Measurements from ENCODE around the gene CD80. TPM values are rescaled to one million over a fixed set of nuclear protein-coding genes. Genes with fewer than 3 reads are reported as not detected.
A peak's percentile ranks its signal among the peaks of the same experiment; 100 is the strongest.

The CD80 gene, protein sequence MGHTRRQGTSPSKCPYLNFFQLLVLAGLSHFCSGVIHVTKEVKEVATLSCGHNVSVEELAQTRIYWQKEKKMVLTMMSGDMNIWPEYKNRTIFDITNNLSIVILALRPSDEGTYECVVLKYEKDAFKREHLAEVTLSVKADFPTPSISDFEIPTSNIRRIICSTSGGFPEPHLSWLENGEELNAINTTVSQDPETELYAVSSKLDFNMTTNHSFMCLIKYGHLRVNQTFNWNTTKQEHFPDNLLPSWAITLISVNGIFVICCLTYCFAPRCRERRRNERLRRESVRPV
- not detected for total RNA-seq (ENCODE audit: unreplicated experiment)
- long read RNA-seq = 0 reads

DNA sequence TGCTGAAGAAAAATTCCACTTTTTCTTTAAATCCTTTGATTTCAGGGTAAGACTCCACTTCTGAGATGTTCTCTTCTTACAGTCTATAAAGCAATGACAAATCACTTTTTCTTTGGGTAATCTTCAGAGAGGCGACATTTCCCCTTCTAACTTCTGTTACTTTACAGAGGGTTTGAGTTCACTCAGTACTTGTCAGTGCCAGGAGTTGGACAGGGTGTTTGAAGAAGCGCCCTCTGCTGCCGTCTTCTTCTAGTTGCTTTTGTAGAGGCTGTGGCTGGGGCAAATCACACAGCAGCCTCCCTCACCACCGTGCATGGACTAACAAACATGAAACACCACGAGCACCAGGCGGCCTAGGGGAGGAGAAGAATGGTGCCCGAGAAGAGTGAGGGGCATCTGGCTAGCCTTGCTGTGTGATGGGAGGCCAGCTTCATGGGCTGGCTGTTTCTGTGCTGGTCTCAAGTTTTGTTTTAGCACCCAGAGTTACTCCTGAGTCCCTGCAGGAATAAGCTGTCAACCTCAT lies at the start of gene CD80:
Gene CD80, minus strand, starts transcription at position 174 of the 523 bp plus-strand sequence. CDS start 1,886 bp downstream, outside the sequence.
- no peak within 1 kb of the TSS for H3K27ac Mint-ChIP-seq (ENCODE audit: unreplicated experiment)
- peaks cover 2% of the 10 kb centered on the region for H3K27me3 Mint-ChIP-seq (ENCODE audit: unreplicated experiment)
- no peak within 1 kb of the TSS for H3K4me3 Mint-ChIP-seq (ENCODE audit: unreplicated experiment)
- DNase-seq = peak; percentile 35
- no peaks in the 10 kb centered on the region for H3K36me3 Mint-ChIP-seq (ENCODE audit: unreplicated experiment)
- TF ChIP-seq, protein P1, sequence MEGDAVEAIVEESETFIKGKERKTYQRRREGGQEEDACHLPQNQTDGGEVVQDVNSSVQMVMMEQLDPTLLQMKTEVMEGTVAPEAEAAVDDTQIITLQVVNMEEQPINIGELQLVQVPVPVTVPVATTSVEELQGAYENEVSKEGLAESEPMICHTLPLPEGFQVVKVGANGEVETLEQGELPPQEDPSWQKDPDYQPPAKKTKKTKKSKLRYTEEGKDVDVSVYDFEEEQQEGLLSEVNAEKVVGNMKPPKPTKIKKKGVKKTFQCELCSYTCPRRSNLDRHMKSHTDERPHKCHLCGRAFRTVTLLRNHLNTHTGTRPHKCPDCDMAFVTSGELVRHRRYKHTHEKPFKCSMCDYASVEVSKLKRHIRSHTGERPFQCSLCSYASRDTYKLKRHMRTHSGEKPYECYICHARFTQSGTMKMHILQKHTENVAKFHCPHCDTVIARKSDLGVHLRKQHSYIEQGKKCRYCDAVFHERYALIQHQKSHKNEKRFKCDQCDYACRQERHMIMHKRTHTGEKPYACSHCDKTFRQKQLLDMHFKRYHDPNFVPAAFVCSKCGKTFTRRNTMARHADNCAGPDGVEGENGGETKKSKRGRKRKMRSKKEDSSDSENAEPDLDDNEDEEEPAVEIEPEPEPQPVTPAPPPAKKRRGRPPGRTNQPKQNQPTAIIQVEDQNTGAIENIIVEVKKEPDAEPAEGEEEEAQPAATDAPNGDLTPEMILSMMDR (IDR thresholded peaks at IDR 0.05; ENCODE audit: partially characterized antibody, unreplicated experiment) = no peak
- peaks cover 5% of the 10 kb centered on the region for H3K9me3 Mint-ChIP-seq (ENCODE audit: unreplicated experiment)
- no peaks in the 10 kb centered on the region for H3K4me1 Mint-ChIP-seq (ENCODE audit: low read depth, unreplicated experiment)

DNA sequence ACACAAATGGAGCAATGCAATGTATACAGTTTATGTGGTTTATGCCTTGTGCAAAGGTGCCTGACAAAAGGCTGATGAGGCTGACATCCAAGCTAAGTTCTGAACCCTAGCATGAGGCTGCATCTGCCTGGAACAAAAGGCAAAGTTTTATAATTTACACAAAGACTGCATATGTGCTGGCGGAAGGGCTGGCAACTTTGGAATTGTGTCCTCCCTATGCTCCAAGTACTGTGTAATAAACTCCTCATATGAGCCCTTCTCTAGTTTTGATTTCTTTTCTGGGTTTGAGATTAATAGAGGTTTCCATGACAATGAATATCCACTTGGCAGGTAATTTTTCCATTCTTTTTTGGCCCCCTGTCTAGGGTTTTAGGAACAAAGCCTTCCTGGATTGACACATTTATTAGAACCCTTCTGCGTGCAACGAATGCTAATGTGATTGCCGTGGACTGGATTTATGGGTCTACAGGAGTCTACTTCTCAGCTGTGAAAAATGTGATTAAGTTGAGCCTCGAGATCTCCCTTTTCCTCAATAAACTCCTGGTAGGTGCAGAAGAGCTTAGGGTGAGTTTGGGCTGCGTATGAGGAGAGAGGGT lies 49.1 kb upstream of the CD80 start:
- no peak for DNase-seq
- Mint-ChIP-seq H3K27ac (ENCODE audit: unreplicated experiment) (no peak overlapping the region), H3K27me3 (ENCODE audit: unreplicated experiment) (peaks cover 3% of the 10 kb centered on the region), H3K4me1 (ENCODE audit: low read depth, unreplicated experiment) (no peaks in the 10 kb centered on the region), H3K36me3 (ENCODE audit: unreplicated experiment) (peaks cover 9% of the 10 kb centered on the region), H3K4me3 (ENCODE audit: unreplicated experiment) (no peak overlapping the region), H3K9me3 (ENCODE audit: unreplicated experiment) (no peaks in the 10 kb centered on the region)
- TF ChIP-seq, protein P1 (IDR thresholded peaks at IDR 0.05; ENCODE audit: partially characterized antibody, unreplicated experiment) = no peak

DNA sequence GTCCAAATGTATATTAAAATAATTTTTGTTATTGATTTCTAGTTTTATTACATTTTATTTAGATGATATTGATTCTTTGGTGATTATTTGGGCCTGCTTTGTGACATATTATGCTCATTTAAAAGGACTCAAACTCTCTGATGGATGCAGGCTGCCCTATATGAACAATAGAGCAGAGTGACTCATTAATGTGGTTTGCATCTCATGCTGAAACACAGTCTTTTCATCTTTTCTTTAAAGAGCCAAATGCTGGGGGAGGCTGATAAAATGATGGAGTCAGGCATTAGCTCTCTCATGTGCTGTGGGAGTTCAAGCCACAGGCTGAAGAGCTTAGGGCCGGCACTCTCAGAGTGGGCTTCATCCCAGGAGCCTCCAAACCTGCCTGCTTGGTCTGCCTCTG lies 45.5 kb upstream of the CD80 start:
- no peaks in the 10 kb centered on the region for H3K36me3 Mint-ChIP-seq (ENCODE audit: unreplicated experiment)

DNA sequence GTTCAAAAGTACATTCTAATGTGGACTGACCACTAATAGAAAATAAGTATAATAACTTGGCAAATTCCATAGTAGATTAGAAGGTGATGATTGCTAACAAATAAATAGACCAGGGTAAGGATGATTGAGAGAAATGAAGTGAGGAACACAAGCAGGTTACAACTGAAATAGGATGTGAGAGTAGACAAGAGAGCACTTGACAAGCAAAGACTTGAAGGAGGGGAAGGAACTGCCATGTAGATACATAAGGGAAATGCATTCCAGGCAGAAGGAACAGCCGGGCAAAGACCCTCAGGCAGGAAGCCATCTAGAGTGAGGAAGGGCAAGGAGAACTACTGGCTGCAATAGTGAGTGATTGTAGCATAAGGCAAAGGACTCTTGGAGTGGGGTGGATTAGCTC lies 43.3 kb upstream of the CD80 start:
- H3K4me3 Mint-ChIP-seq (ENCODE audit: unreplicated experiment) = no peak overlapping the region
- H3K36me3 Mint-ChIP-seq (ENCODE audit: unreplicated experiment) = no peaks in the 10 kb centered on the region
- peaks cover 3% of the 10 kb centered on the region for H3K27me3 Mint-ChIP-seq (ENCODE audit: unreplicated experiment)
- TF ChIP-seq, protein P1 (IDR thresholded peaks at IDR 0.05; ENCODE audit: partially characterized antibody, unreplicated experiment) = no peak
- peaks cover 3% of the 10 kb centered on the region for H3K4me1 Mint-ChIP-seq (ENCODE audit: low read depth, unreplicated experiment)
- no peak overlapping the region for H3K27ac Mint-ChIP-seq (ENCODE audit: unreplicated experiment)
- no peak for DNase-seq
- H3K9me3 Mint-ChIP-seq (ENCODE audit: unreplicated experiment) = no peaks in the 10 kb centered on the region

More for the DNA sequence above, 45.5 kb upstream of the CD80 start:
- DNase-seq = no peak
- no peaks in the 10 kb centered on the region for H3K9me3 Mint-ChIP-seq (ENCODE audit: unreplicated experiment)
- peaks cover 4% of the 10 kb centered on the region for H3K27me3 Mint-ChIP-seq (ENCODE audit: unreplicated experiment)
- TF ChIP-seq, protein P1 (IDR thresholded peaks at IDR 0.05; ENCODE audit: partially characterized antibody, unreplicated experiment) = no peak
- no peak overlapping the region for H3K27ac Mint-ChIP-seq (ENCODE audit: unreplicated experiment)
- H3K4me1 Mint-ChIP-seq (ENCODE audit: low read depth, unreplicated experiment) = no peaks in the 10 kb centered on the region
- no peak overlapping the region for H3K4me3 Mint-ChIP-seq (ENCODE audit: unreplicated experiment)

DNA sequence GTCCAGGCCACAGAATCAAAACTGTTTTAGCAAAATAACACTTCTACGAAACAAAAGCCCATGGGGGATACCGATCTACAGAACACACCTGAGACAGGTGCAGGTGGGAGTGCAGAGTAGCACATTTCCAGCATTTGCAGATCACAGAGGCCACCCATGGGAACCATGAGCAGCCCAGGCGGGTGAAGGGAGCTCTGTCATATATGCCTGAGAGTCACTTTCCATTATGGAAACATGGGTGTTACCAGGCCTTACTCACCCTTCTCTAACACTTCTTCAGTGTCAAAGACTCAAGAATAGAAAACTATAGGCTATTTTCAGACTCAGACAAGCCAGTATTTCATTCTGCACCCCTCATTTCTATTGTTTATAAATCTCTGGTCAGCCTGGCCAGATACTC lies 41.7 kb upstream of the CD80 start:
- H3K36me3 Mint-ChIP-seq (ENCODE audit: unreplicated experiment) = no peaks in the 10 kb centered on the region
- H3K9me3 Mint-ChIP-seq (ENCODE audit: unreplicated experiment) = no peaks in the 10 kb centered on the region
- H3K27me3 Mint-ChIP-seq (ENCODE audit: unreplicated experiment) = peaks cover 3% of the 10 kb centered on the region

More for the DNA sequence above, 41.7 kb upstream of the CD80 start:
- no peak for DNase-seq
- Mint-ChIP-seq H3K27ac (ENCODE audit: unreplicated experiment) (no peak overlapping the region), H3K4me1 (ENCODE audit: low read depth, unreplicated experiment) (peaks cover 3% of the 10 kb centered on the region), H3K4me3 (ENCODE audit: unreplicated experiment) (no peak overlapping the region)
- TF ChIP-seq, protein P1 (IDR thresholded peaks at IDR 0.05; ENCODE audit: partially characterized antibody, unreplicated experiment) = no peak

All from glutamatergic neuron (in vitro differentiated cells).